Nephron (organoid): ENCODE measurements around the gene ZC3H12C.
A peak's percentile ranks its signal among the peaks of the same experiment; 100 is the strongest.

Experiments
- H3K27ac Mint-ChIP-seq, 3 experiments: 2 replicates each; pipeline ENCODE4 v1.8.0; 2020; ENCODE audit warnings: mixed read lengths in 3 of 3, mild to moderate bottlenecking in 2 of 3, moderate library complexity in 1 of 3
- H3K27me3 Mint-ChIP-seq: 2 replicates; pipeline ENCODE4 v1.8.0; 2021; ENCODE audit warnings: low read depth, mild to moderate bottlenecking, moderate library complexity, mixed read lengths
- H3K36me3 Mint-ChIP-seq: 2 replicates; pipeline ENCODE4 v1.8.0; 2020; ENCODE audit warnings: low read depth, mixed read lengths
- H3K4me1 Mint-ChIP-seq: 2 replicates; pipeline ENCODE4 v1.8.0; 2020; ENCODE audit warnings: mixed read lengths
- H3K4me3 Mint-ChIP-seq, 3 experiments: 2 replicates each; pipeline ENCODE4 v1.8.0; 2020; ENCODE audit warnings: mild to moderate bottlenecking in 3 of 3, mixed read lengths in 3 of 3, moderate library complexity in 2 of 3
- H3K9me3 Mint-ChIP-seq: 2 replicates; pipeline ENCODE4 v1.8.0; 2020; ENCODE audit warnings: mixed read lengths
- CTCF ChIP-seq, 3 experiments: fragments of 200-600 bp; sonication (generic); IDR thresholded peaks; one replicate each; pipeline ENCODE4 v1.5.0; 2021; ENCODE audit warnings: antibody characterized with exemption in 3 of 3; ENCODE audit not compliant: unreplicated experiment in 3 of 3

ZC3H12C gene

DNA sequence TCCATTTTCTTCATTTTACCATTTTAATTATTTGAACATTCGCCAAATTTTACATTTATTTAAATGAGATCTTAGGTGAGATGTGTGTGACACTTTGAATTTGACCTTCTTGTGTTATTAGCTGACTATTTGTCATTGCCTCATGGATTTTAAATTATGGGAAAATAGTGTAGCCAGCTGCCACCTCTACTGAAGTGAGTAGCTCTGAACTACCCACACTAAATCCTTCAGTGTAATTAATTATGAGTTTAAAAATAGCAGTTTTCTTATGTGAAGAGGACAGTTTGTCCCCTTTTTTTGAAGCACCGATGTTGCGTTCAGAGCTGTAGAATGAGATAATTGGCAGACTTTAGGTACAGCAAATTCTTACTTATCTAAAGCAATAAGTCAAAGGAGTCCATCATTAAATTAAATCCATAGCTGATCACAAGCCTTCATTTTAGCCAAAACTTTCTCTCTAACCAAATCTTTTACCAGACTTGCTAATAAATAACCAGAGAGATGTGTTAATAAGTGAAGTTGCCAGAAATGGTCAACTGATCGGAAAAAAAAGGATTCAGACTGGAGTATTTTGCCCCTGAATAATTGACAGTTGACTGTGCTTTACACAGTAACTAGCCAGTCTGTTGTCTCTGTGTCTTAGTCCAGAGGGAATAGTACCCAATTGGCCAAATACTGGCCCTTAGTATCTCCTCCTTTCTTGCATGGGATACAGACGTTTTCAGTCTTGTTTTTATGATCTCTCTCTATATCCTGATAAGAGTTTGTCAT is 75.0 kb downstream of the ZC3H12C start:
- Mint-ChIP-seq H3K27ac (no peak overlapping the region), H3K9me3 (no peaks in the 10 kb centered on the region), H3K4me3 (no peak overlapping the region), H3K36me3 (peaks cover 15% of the 10 kb centered on the region), H3K27me3 (no peaks in the 10 kb centered on the region), H3K4me1 (no peaks in the 10 kb centered on the region)
- no peak for TF ChIP-seq CTCF (IDR thresholded peaks at IDR 0.05; ENCODE audit: unreplicated experiment in 3 of 3)

DNA sequence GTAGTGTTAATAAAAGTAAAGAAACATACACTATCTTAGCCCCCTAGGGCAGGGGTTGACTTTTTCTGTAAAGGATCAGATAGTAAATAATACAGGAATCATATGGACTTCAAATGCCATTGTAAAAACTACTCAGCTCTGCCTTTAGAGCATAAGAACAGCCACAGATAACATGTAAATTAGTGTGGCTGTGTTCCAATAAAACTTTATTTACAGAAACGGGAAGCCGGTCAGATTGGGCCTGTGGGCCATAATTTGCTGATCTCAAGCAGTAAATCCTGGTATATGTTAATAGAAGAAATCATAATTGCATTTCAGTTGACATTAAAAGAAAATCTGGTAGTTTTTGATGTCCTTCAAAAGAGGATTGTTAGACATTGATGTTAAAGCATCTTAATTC is 76.5 kb downstream of the ZC3H12C start:
- H3K9me3 Mint-ChIP-seq: no peaks in the 10 kb centered on the region
- H3K27me3 Mint-ChIP-seq: no peaks in the 10 kb centered on the region
- H3K4me3 Mint-ChIP-seq: no peak overlapping the region
- H3K36me3 Mint-ChIP-seq: peaks cover 10% of the 10 kb centered on the region
- no peak overlapping the region for H3K27ac Mint-ChIP-seq
- no peak for TF ChIP-seq CTCF (IDR thresholded peaks at IDR 0.05; ENCODE audit: unreplicated experiment in 3 of 3)
- H3K4me1 Mint-ChIP-seq: peaks cover 6% of the 10 kb centered on the region

DNA sequence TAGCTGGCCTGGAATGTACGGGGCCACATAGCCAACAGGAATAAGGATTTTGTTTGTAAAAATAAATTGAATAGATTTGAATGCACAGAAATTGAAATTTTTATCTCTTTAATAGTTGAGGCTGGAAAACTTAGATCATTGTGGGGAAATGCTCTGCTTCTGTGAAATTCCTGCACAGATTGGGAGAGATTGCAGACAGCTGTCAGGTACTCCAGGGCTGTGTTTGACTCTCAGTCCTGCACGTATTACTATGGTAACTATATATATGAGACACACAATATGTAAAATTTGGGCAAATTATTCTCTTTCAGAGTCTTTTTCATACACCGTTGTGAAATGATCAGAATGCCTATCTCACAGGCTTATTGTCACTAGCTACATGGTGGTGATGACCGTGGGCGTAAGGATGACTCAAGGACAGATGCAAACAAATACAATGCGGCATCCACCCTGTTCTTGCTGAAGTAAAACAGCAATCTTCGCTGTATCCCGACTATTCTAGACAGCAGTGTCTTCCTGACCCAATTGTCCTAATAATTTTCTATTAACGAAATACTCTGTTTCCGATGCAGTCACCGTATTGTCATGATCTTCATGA is 79.4 kb downstream of the ZC3H12C start:
- no peak overlapping the region for H3K27ac Mint-ChIP-seq
- no peak overlapping the region for H3K4me3 Mint-ChIP-seq
- no peaks in the 10 kb centered on the region for H3K36me3 Mint-ChIP-seq
- H3K9me3 Mint-ChIP-seq: no peaks in the 10 kb centered on the region
- H3K27me3 Mint-ChIP-seq: no peaks in the 10 kb centered on the region
- H3K4me1 Mint-ChIP-seq: peaks cover 6% of the 10 kb centered on the region
- no peak for TF ChIP-seq CTCF (IDR thresholded peaks at IDR 0.05; ENCODE audit: unreplicated experiment in 3 of 3)

- Mint-ChIP-seq H3K9me3 (no peaks in the 10 kb centered on the region), H3K4me1 (peaks cover 6% of the 10 kb centered on the region), H3K4me3 (peak overlapping the region; percentile 14 to 41 (median 31)), H3K27ac (no peak overlapping the region), H3K36me3 (no peaks in the 10 kb centered on the region), H3K27me3 (no peaks in the 10 kb centered on the region)
- TF ChIP-seq CTCF (IDR thresholded peaks at IDR 0.05; ENCODE audit: unreplicated experiment in 3 of 3): peak; percentile 76 to 85 (median 78)
These were observed 80.8 kb downstream of the ZC3H12C start for GRCh38 chr11:110173811-110174644.

- H3K27me3 Mint-ChIP-seq: no peaks in the 10 kb centered on the region
These were observed 81.6 kb downstream of the ZC3H12C start for GRCh38 chr11:110174645-110175310.

More at GRCh38 chr11:110174645-110175310, 81.6 kb downstream of the ZC3H12C start:
- Mint-ChIP-seq H3K36me3 (no peaks in the 10 kb centered on the region), H3K9me3 (no peaks in the 10 kb centered on the region), H3K4me3 (no peak overlapping the region), H3K27ac (no peak overlapping the region), H3K4me1 (peaks cover 6% of the 10 kb centered on the region)
- no peak for TF ChIP-seq CTCF (IDR thresholded peaks at IDR 0.05; ENCODE audit: unreplicated experiment in 3 of 3)
